Measurements from ENCODE around the gene KNDC1.
"Not testable (repeated sequence)": the region's sequence is repeated elsewhere in the genome, so short reads cannot be mapped to it uniquely, and the experiment has no call there.

The KNDC1 gene

DNA sequence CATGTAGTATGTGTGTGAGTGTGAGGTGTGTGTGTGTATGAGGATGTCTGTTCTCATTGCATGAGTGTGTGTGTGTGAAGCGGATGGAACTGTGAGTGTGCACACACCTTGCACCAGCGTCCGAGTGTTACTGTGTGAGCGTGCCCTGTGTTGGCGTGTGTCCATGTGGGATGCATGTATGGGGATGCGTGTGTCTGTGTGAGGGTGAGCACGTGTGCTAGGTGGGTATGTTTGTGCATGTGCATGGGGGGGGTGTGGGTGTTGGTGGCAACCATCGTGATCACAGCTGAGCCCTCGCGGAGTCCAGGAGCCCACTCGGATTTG is 6.4 kb downstream of the KNDC1 start:
- Mint-ChIP-seq H3K4me1 (no peaks in the 10 kb centered on the region), H3K27me3 (peaks cover 16% of the 10 kb centered on the region), H3K36me3 (no peaks in the 10 kb centered on the region), H3K27ac (no peak overlapping the region), H3K4me3 (no peak overlapping the region), H3K9me3 (no peaks in the 10 kb centered on the region)
- DNase-seq (ENCODE audit: low spot score in 2 of 2): no peak
- no peak for ATAC-seq (ENCODE audit: low read depth)

DNA sequence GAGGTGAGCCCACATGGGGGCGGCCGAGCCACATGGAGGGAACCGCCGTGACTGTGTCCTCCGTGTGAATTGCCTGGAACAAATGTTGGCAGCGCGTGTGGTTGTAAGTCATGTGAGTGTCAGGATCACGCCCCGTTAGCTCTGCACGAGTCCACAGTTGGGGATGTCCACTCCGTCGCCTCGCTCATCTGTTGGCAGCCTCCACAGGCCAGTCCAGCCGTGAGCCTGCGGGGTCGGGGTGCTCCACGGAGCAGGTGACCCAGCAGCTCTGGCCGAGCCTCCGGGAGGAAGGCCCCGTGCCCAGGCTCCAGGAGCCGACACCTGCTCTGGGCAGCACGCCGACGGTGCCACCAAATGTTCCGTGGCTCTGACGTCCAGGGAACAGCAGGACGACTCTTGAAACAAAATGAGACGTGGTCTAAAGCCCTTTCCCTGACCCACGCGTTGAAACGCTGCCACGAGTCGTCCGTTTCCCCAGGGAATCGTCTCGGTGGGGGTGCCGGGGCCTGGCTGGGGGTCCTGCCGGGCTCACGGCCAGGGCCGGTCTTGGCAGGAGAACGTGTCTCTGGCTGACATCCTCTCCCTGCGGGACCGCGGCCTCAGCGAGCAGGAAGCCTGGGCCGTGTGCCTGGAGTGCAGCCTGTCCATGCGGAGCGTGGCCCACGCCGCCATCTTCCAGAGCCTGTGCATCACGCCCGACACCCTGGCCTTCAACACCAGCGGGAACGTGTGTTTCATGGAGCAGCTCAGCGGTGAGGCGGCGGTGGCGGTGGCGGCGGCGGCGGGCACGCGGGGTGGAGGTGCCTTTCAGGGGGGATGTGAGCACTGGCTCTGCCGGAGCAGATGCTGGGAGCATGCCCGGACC is 7.0 kb downstream of the KNDC1 start:
- no peaks in the 10 kb centered on the region for H3K9me3 Mint-ChIP-seq
- H3K4me3 Mint-ChIP-seq: no peak overlapping the region

DNA sequence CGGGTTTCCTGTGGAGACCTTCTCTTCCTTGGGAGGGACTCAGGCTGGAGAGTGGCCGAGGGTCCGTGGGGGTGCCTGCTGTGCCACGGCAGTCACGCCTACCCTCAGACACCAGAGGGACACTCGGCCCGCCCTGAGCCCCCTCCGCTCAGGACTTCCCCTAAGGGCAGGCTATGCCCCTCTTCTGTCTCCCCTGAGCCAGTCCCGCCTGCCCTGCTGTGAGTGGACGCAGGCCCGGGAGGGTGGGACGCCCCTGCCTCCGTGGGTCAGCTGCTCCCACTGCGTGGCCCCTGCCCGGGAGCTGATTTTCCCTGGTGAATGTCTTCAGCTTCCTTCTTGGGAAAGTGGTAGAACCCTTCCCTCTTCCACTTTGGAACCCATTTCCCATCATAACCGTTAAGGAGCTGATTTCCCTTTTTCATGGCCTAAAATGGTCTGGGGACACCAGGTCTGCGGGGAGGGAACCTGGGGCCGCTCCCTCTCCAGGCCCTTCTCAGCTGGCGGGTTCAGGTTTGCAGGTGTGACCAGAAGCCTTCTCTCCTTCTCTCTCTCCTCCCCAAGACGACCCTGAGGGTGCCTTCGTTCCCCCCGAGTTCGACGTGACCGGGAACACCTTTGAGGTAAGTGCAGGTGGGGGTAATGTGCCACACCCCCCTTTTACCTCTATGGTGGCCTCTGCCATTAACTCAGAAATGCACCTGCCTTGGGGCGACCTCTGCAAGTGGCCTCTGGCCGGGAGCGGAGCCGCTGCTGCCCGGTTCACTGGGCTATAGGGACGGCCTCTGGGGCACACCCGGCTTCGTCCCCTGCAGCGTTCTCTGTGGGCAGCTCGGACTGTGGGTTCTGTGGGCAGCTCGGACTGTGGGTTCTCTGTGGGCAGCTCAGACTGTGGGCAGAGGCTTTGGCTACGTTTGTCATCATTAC is 7.9 kb downstream of the KNDC1 start:
- H3K4me1 Mint-ChIP-seq: no peaks in the 10 kb centered on the region
- peaks cover 13% of the 10 kb centered on the region for H3K27me3 Mint-ChIP-seq
- no peaks in the 10 kb centered on the region for H3K9me3 Mint-ChIP-seq
- no peak overlapping the region for H3K27ac Mint-ChIP-seq
- no peak overlapping the region for H3K4me3 Mint-ChIP-seq
- ATAC-seq (ENCODE audit: low read depth) (no peak), DNase-seq (ENCODE audit: low spot score in 2 of 2) (no peak)
- no peaks in the 10 kb centered on the region for H3K36me3 Mint-ChIP-seq

More for the DNA sequence above, 7.0 kb downstream of the KNDC1 start:
- Mint-ChIP-seq H3K27me3 (peaks cover 16% of the 10 kb centered on the region), H3K27ac (no peak overlapping the region), H3K36me3 (no peaks in the 10 kb centered on the region), H3K4me1 (no peaks in the 10 kb centered on the region)
- ATAC-seq (ENCODE audit: low read depth): no peak
- no peak for DNase-seq (ENCODE audit: low spot score in 2 of 2)

DNA sequence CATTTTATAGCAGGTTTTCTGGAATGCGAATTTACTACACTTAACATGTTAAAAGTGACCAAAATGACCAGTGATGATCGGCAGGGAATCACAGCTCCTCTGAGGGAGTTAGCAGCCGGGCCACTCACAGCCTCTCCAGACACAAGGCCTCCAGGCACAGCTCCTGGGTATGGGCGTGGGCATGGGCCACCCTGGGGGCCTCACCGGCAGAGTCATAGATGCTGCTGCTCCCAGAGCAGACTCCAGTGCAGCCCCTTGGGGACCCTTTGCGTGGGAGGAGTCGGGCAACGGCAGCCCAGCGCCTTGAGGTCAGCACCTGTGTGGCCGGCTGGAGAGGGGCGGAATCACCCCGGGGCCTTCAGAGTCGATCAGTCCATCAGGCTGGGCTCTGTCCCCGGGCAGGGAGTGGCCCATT is 8.6 kb downstream of the KNDC1 start:
- DNase-seq (ENCODE audit: low spot score in 2 of 2) (no peak), ATAC-seq (ENCODE audit: low read depth) (no peak)
- Mint-ChIP-seq H3K9me3 (no peaks in the 10 kb centered on the region), H3K36me3 (no peaks in the 10 kb centered on the region), H3K27ac (no peak overlapping the region), H3K27me3 (peaks cover 9% of the 10 kb centered on the region), H3K4me1 (no peaks in the 10 kb centered on the region), H3K4me3 (no peak overlapping the region)

DNA sequence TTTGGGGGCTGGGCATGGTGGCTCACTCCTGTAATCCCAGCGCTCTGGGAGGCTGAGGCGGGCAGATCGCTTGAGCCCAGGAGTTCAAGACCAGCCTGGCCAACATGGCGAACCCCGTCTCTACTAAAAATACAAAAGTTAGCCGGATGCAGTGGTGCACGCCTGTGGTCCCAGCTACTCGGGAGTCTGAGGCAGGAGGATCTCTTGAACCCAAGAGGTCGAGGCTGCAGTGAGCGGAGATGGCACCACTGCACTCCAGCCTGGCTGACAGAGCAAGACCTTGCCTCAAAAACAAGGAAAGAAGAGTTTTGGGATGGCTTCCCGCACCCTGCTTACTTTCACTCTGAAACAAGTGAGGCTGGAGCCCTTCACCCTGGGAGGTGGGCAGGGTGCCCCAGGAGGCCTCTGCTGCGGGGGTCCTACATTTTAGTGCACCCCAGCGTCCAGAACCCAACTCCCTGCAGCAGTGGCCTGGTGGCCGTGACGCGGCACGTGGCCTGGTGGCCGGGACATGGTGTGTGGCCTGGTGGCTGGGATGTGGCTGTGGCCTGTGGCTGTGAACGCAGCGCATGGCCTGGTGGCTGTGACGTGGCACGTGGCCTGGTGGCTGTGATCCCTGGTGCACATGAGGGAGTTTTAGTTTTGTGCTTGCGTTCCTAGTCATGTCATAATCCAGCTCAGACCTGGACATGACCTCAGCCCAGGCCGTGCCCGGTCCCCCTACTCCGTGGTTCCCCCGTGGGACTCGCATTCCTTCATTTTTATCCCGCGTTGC is 9.3 kb downstream of the KNDC1 start:
- ATAC-seq (ENCODE audit: low read depth) (no peak), DNase-seq (ENCODE audit: low spot score in 2 of 2) (no peak)
- H3K9me3 Mint-ChIP-seq: peaks cover under 1% of the 10 kb centered on the region
- H3K36me3 Mint-ChIP-seq: no peaks in the 10 kb centered on the region
- peaks cover 13% of the 10 kb centered on the region for H3K27me3 Mint-ChIP-seq
- H3K4me3 Mint-ChIP-seq: no peak overlapping the region
- H3K4me1 Mint-ChIP-seq: no peaks in the 10 kb centered on the region
- no peak overlapping the region for H3K27ac Mint-ChIP-seq

DNA sequence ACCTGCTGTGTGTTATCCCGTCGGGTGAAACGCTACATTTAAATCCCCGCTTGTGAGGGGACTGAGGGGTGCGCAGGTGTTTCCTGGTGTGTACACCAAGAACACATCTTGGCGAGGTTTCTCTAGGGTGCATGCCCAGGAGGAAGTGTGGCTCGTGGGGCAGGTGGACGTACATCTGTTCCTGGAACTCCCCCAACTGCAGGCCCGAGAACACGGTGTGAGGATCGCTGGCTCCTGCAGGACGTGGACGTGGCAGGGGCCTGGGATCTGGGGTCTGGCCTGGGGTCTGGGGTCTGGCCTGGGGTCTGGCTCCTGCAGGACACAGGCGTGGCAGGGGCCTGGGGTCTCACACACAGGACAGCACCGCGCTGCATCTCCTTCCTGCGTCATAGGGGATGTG is 10.1 kb downstream of the KNDC1 start:
- H3K27me3 Mint-ChIP-seq: peaks cover 18% of the 10 kb centered on the region
- ATAC-seq (ENCODE audit: low read depth) (no peak), DNase-seq (ENCODE audit: low spot score in 2 of 2) (no peak)
- no peak overlapping the region for H3K27ac Mint-ChIP-seq
- peaks cover 5% of the 10 kb centered on the region for H3K9me3 Mint-ChIP-seq
- no peaks in the 10 kb centered on the region for H3K36me3 Mint-ChIP-seq
- no peaks in the 10 kb centered on the region for H3K4me1 Mint-ChIP-seq
- no peak overlapping the region for H3K4me3 Mint-ChIP-seq

DNA sequence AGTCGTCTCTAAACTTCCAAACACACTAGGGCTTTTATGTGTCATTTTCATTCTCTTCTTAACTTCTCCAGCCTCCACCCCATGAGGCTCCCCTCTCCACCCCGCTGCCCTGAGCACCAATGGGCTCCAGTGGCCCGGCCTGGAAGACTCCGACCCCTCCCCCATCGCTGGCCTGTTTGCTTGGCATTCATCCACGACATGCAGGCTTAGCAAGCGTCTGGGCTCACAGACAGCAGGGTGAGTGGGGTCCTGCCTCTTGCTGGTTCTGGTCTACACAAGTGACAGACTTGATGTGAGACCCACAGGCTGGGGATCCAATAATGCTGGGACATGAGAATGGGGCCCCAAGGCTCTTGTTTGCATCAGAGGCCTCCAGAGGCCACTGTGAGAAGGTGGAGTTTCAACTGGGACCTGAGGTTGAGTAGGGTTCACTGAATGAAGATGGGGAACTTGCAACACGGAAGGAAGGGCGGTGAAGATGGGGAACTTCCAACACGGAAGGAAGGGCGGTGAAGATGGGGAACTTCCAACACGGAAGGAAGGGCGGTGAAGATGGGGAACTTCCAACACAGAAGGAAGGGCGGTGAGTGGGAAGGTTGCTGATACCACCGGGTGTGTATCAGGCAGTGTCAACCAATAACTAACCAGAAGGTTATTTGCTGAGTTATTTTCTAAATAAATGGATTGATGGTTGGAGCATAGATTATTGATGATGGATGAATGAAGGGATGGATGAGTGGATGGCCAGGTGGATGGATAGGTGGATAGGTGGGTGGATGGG is 14.0 kb downstream of the KNDC1 start:
- H3K4me1 Mint-ChIP-seq: peaks cover 19% of the 10 kb centered on the region

DNA sequence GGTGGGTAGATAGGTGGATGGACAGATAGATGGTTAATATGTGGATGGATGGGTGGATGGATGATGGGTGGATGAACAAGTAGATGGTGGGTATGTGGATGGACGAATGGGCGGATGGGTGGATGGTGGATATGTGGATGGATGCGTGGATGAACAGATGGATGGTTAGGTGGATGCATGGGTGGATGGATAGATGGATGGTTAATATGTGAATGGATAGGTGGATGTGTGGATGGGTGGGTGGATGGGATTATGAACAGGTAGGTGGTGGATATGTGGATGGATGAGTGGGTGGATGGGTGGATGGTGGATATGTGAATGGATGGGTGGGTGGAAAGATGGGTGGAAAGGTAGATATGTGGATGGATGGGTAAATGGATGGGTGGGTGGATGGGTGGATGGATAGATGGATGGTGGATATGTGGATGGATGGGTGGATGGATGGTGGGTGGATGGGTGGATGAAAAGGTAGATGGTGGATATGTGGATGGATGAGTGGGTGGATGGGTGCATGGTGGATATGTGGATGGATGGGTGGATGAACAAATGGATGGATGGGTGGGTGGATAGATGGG is 14.8 kb downstream of the KNDC1 start:
- DNase-seq (ENCODE audit: low spot score in 2 of 2): no peak
- Mint-ChIP-seq H3K36me3 (no peaks in the 10 kb centered on the region), H3K4me1 (peaks cover 19% of the 10 kb centered on the region), H3K27ac (no peak overlapping the region), H3K9me3 (peaks cover 18% of the 10 kb centered on the region), H3K27me3 (peaks cover 18% of the 10 kb centered on the region), H3K4me3 (no peak overlapping the region)
- ATAC-seq (ENCODE audit: low read depth): no peak

More for the DNA sequence above, 14.0 kb downstream of the KNDC1 start:
- ATAC-seq (ENCODE audit: low read depth): peak; percentile 43
- no peak for DNase-seq (ENCODE audit: low spot score in 2 of 2)
- Mint-ChIP-seq H3K9me3 (peaks cover 18% of the 10 kb centered on the region), H3K36me3 (no peaks in the 10 kb centered on the region), H3K27me3 (peaks cover 18% of the 10 kb centered on the region), H3K27ac (no peak overlapping the region), H3K4me3 (no peak overlapping the region)

DNA sequence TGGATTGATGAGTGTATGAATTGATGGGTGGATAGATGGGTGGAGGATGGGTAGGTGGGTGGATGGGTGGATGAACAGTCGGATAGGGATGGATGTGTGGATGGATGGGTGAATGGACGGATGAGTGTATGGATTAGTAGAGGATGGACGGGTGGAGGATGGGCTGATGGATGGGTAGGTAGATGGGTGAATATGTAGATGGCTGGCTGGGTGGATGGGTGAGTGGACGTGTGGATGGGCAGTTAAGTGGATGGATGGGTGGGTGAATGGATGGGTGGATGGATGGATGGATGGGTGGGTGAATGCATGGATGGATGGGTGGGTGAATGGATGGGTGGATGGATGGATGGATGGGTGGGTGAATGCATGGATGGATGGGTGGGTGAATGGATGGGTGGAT is 15.6 kb downstream of the KNDC1 start:
- H3K36me3 Mint-ChIP-seq; ATAC-seq (ENCODE audit: low read depth); DNase-seq (ENCODE audit: low spot score in 2 of 2); H3K4me3 Mint-ChIP-seq; H3K27ac Mint-ChIP-seq: not testable (repeated sequence)
- Mint-ChIP-seq H3K9me3 (peaks cover 18% of the 10 kb centered on the region), H3K27me3 (peaks cover 19% of the 10 kb centered on the region), H3K4me1 (peaks cover 19% of the 10 kb centered on the region)

DNA sequence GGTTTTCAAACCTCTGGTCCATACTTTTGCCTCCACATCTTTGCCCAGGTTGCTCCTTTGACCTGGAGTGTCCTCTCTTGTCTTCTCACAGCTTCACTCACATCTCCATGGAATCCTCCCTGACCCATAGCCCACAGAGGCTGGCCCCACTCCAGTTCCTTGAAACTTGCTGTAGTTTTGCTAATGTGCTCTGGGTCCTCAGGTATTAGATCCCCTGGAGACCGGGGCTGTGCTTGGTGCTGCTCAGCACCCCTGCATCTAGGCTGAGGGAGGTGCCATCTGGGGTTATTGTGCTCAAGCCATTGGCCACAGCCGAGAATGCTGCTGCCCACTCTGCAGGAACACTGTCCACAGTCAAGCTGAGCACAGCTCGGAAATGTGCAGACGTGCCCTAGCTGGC is 16.5 kb downstream of the KNDC1 start:
- Mint-ChIP-seq H3K27ac (no peak overlapping the region), H3K4me3 (no peak overlapping the region), H3K4me1 (peaks cover 19% of the 10 kb centered on the region), H3K36me3 (no peaks in the 10 kb centered on the region), H3K9me3 (peaks cover 18% of the 10 kb centered on the region), H3K27me3 (peaks cover 20% of the 10 kb centered on the region)
- DNase-seq (ENCODE audit: low spot score in 2 of 2) (no peak), ATAC-seq (ENCODE audit: low read depth) (no peak)

DNA sequence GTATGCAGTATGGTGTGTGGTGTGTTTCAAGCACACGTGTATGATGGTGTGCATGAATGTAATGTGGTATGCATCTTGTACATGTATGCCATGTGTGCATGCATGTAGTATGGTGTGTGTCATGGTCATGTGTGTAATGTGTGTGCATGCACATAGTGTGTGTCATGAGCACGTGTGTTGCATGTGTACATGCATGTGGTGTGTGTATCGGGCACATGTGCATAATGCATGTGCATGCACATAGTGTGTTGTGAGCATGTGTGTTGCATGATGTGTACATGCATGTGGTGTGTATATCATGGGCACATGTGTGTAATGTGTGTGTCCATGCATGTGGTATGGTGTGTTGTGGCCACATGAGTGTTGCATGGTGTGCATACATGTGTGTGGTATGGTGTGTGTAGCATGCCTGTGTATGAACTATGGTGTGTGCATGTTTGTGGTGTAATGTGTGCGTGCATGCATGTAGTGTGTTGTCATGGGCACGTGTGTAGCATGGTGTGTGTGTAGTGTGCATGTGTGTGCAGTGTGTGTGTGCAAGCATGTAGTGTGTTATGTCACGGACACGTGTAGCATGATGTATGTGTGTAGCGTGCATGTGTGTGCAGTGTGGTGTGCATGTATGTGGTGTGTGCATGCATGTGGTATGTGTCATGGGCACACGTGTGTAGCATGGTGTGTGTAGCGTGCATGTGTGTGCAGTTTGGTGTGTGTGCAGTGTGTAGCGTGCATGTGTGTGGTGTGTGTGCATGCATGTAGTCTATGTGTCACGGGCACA is 17.6 kb downstream of the KNDC1 start:
- DNase-seq (ENCODE audit: low spot score in 2 of 2) (no peak), ATAC-seq (ENCODE audit: low read depth) (no peak)
- no peak overlapping the region for H3K27ac Mint-ChIP-seq

DNA sequence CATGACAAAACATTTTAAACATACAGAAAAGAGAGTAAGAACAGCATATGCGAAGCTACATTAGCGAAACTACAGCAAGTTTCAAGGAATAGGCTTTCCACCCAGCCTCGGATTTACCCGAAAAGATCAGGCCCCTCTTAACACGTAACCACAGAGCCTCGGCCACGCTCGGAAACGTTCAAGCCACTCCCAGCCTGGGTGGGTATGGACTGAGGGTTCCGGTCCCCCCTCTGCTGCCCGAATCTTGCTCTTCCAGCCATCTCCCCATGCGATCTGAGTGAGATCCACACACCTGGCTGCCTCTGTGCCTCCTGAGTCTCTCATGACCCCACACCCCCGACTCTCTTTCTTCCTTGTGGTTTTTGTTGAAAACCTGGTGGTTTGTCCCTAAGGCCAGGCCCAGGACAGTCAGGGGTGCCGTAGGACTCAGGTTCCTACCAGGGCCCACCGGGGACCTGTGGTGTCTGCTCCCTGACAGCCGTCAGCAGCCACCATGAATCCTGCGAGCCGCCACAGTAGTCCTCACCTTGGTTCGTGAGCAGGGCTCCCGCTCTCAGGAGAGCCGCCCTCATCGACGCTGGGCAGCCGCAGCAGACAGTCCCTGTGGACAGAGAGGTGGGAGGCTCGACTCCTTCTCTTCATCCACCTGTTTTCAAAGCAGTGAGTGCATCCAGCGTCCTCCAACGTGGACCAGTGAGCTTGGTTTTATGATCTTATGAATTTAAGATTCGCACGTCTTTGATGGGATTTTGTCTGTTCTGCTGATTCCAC is 18.5 kb downstream of the KNDC1 start:
- H3K9me3 Mint-ChIP-seq: peaks cover 18% of the 10 kb centered on the region
- H3K27me3 Mint-ChIP-seq: peaks cover 19% of the 10 kb centered on the region
- no peak overlapping the region for H3K4me3 Mint-ChIP-seq
- peaks cover 19% of the 10 kb centered on the region for H3K4me1 Mint-ChIP-seq
- ATAC-seq (ENCODE audit: low read depth) (no peak), DNase-seq (ENCODE audit: low spot score in 2 of 2) (no peak)
- H3K27ac Mint-ChIP-seq: no peak overlapping the region
- H3K36me3 Mint-ChIP-seq: no peaks in the 10 kb centered on the region

More for the DNA sequence above, 17.6 kb downstream of the KNDC1 start:
- H3K9me3 Mint-ChIP-seq: peaks cover 18% of the 10 kb centered on the region
- H3K27me3 Mint-ChIP-seq: peaks cover 21% of the 10 kb centered on the region
- no peaks in the 10 kb centered on the region for H3K36me3 Mint-ChIP-seq
- H3K4me1 Mint-ChIP-seq: peaks cover 19% of the 10 kb centered on the region
- H3K4me3 Mint-ChIP-seq: no peak overlapping the region

Data from memory B cell (primary cell).